Measurements from ENCODE around the gene FAM210B. TPM values are rescaled to one million over a fixed set of nuclear protein-coding genes. Genes with fewer than 3 reads are reported as not detected.

Gene FAM210B
- total RNA-seq, 1 donor from 2014 or later, result 30.8 TPM

DNA sequence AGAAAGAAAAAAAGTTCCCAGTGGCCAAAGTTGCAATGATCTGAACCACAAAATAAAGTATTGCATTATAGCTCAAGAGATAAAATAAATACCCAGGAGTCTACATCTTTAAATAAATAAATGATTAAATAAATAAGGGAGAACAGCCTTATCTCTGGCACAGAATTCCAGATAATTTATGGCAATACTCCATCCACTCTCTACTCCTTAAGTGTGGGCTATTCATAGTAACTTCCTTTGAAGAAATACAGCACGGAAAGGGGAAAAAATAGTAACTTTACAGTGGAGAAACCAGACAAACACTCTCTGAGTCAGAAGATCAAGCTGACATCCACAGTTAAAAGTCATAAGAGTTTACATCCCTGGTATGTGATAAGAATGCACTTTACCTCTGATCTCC is 21.6 kb downstream of the FAM210B start:
- no peak overlapping the region for H3K4me3 Mint-ChIP-seq

DNA sequence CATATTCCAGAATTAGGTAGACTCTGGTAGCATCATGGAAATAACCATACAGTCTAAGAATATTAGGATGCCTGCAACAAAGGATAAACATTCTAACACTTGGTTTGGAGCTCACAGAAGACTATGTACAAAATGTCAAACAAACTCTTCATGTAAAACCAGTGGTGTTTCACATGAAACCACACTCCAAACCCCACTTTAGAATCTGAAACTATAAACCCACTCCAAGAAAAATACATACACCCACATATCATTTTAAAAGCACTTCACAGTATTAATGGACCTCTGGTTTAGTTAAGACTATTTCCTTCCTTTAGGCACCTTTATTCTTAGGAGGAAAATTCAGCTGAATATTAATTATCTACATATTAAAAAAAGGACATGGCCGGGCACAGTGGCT is 22.7 kb downstream of the FAM210B start:
- H3K27me3 Mint-ChIP-seq (ENCODE audit: low read depth), result no peaks in the 10 kb centered on the region
- H3K27ac Mint-ChIP-seq (ENCODE audit: unreplicated experiment), result no peak overlapping the region
- no peak for DNase-seq (ENCODE audit: low read depth, low spot score)

More for the DNA sequence above, 21.6 kb downstream of the FAM210B start:
- TF ChIP-seq, protein P1, sequence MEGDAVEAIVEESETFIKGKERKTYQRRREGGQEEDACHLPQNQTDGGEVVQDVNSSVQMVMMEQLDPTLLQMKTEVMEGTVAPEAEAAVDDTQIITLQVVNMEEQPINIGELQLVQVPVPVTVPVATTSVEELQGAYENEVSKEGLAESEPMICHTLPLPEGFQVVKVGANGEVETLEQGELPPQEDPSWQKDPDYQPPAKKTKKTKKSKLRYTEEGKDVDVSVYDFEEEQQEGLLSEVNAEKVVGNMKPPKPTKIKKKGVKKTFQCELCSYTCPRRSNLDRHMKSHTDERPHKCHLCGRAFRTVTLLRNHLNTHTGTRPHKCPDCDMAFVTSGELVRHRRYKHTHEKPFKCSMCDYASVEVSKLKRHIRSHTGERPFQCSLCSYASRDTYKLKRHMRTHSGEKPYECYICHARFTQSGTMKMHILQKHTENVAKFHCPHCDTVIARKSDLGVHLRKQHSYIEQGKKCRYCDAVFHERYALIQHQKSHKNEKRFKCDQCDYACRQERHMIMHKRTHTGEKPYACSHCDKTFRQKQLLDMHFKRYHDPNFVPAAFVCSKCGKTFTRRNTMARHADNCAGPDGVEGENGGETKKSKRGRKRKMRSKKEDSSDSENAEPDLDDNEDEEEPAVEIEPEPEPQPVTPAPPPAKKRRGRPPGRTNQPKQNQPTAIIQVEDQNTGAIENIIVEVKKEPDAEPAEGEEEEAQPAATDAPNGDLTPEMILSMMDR (conservative IDR thresholded peaks at IDR 0.05), result no peak
- no peaks in the 10 kb centered on the region for H3K9me3 Mint-ChIP-seq
- H3K4me1 Mint-ChIP-seq, result no peaks in the 10 kb centered on the region
- no peak overlapping the region for H3K27ac Mint-ChIP-seq (ENCODE audit: unreplicated experiment)
- no peaks in the 10 kb centered on the region for H3K27me3 Mint-ChIP-seq (ENCODE audit: low read depth)
- DNase-seq (ENCODE audit: low read depth, low spot score), result no peak
- H3K36me3 Mint-ChIP-seq (ENCODE audit: low read depth), result peaks cover 15% of the 10 kb centered on the region

DNA sequence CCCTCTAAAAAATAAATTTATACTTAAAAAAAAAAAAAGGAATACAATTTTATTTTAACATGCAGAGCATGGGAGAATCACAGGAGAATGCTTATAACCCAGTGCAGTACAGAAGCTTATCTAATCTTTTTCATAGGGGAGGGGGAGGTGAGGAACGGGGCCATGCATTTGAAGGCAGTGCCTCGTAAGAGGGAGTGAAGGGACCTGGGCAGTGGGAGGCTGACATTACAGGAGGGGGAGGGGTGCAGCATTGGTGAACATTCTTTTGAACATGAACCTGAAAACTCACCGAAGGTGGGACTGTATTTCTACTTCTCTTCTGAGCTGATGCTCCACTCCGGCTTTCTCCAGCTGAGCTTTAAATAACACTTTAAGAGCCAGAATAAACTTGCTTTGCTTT is 23.9 kb downstream of the FAM210B start:
- Mint-ChIP-seq H3K4me1 (no peaks in the 10 kb centered on the region), H3K27me3 (ENCODE audit: low read depth) (no peaks in the 10 kb centered on the region), H3K4me3 (no peak overlapping the region), H3K9me3 (no peaks in the 10 kb centered on the region), H3K27ac (ENCODE audit: unreplicated experiment) (no peak overlapping the region), H3K36me3 (ENCODE audit: low read depth) (peaks cover 14% of the 10 kb centered on the region)
- no peak for DNase-seq (ENCODE audit: low read depth, low spot score)
- TF ChIP-seq, protein P1 (conservative IDR thresholded peaks at IDR 0.05), result no peak

More for the DNA sequence above, 22.7 kb downstream of the FAM210B start:
- H3K36me3 Mint-ChIP-seq (ENCODE audit: low read depth), result peaks cover 15% of the 10 kb centered on the region
- H3K4me3 Mint-ChIP-seq, result no peak overlapping the region
- TF ChIP-seq, protein P1 (conservative IDR thresholded peaks at IDR 0.05), result no peak
- H3K9me3 Mint-ChIP-seq, result no peaks in the 10 kb centered on the region
- no peaks in the 10 kb centered on the region for H3K4me1 Mint-ChIP-seq

DNA sequence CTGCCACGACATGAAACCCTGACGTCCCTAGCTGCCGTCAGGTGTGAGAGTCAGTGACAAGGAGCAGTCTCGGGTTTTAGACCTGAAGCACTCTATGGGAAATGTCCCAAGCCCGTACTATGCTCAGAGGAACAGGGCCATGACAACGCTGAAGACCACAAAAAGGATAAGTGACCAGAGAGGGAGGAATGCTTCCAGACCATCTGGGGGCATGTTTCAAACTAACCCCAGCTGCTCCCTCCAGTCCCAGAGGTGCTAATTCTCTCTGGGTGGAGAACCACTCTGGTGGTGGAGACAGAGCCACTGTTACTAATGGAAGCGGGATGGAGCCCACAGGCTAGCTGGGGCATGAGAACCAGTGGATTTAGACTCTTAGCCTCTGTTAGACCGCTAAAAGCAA is 24.6 kb downstream of the FAM210B start:
- Mint-ChIP-seq H3K36me3 (ENCODE audit: low read depth) (peaks cover 13% of the 10 kb centered on the region), H3K4me3 (no peak overlapping the region), H3K9me3 (no peaks in the 10 kb centered on the region), H3K4me1 (no peaks in the 10 kb centered on the region), H3K27me3 (ENCODE audit: low read depth) (no peaks in the 10 kb centered on the region), H3K27ac (ENCODE audit: unreplicated experiment) (no peak overlapping the region)
- TF ChIP-seq, protein P1 (conservative IDR thresholded peaks at IDR 0.05), result no peak
- no peak for DNase-seq (ENCODE audit: low read depth, low spot score)

DNA sequence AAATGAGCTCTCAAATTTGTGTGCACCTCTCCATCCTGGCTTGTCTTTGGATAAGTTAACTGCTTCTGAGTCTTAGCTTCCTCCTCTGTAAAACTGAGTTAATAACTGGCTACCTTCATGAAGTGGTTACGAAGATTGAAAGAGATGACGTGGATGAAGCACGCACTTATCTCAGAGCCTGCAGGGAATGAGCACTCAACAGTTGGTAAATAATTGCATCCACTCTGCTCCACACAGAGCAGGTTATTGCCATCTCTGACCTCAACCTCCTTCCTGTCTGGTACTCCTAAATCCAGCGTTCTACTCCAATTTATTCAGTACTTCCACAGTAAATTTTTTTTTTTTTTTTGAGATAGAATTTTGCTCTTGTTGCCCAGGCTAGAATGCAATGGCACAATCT is 26.4 kb downstream of the FAM210B start:
- H3K36me3 Mint-ChIP-seq (ENCODE audit: low read depth), result peaks cover 19% of the 10 kb centered on the region
- H3K9me3 Mint-ChIP-seq, result no peaks in the 10 kb centered on the region
- H3K4me1 Mint-ChIP-seq, result peaks cover 14% of the 10 kb centered on the region
- H3K27ac Mint-ChIP-seq (ENCODE audit: unreplicated experiment), result no peak overlapping the region
- no peak for DNase-seq (ENCODE audit: low read depth, low spot score)
- H3K27me3 Mint-ChIP-seq (ENCODE audit: low read depth), result no peaks in the 10 kb centered on the region
- no peak overlapping the region for H3K4me3 Mint-ChIP-seq
- TF ChIP-seq, protein P1 (conservative IDR thresholded peaks at IDR 0.05), result no peak

DNA sequence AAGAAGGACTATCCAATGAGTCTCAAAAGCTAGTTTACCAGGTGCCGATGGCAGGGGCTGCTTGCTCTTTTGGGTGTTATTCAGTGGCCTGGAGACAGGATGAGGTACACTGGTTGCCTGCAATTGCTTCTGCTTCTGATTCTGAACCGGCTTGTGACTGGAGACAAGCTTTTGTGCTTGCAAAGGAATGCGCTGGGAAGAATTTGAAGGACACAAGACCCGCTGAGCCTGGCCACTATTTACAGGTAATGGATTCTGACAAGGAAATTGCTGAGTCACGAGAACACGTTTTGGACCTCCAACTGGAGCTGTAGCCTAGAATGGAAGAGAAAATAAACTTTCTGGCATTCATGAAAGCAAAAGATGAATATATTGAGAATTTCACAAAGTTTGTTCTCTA is 27.4 kb downstream of the FAM210B start:
- no peak overlapping the region for H3K27ac Mint-ChIP-seq (ENCODE audit: unreplicated experiment)
- no peaks in the 10 kb centered on the region for H3K27me3 Mint-ChIP-seq (ENCODE audit: low read depth)
- no peak for DNase-seq (ENCODE audit: low read depth, low spot score)
- H3K4me3 Mint-ChIP-seq, result peak overlapping the region; percentile 60
- no peaks in the 10 kb centered on the region for H3K9me3 Mint-ChIP-seq
- peaks cover 19% of the 10 kb centered on the region for H3K36me3 Mint-ChIP-seq (ENCODE audit: low read depth)
- peaks cover 20% of the 10 kb centered on the region for H3K4me1 Mint-ChIP-seq
- TF ChIP-seq, protein P1 (conservative IDR thresholded peaks at IDR 0.05), result no peak

Data from neural crest cell (in vitro differentiated cells).